Middle frontal gyrus (tissue), 1 donor: ENCODE data around the gene CMIP.

ENCODE experiments used
- DNase-seq: peaks from one replicate; pipeline ENCODE4 v3.0.0-alpha.2; 2015; ENCODE audit warnings: low spot score; ENCODE audit errors: extremely low spot score

Gene CMIP

DNA sequence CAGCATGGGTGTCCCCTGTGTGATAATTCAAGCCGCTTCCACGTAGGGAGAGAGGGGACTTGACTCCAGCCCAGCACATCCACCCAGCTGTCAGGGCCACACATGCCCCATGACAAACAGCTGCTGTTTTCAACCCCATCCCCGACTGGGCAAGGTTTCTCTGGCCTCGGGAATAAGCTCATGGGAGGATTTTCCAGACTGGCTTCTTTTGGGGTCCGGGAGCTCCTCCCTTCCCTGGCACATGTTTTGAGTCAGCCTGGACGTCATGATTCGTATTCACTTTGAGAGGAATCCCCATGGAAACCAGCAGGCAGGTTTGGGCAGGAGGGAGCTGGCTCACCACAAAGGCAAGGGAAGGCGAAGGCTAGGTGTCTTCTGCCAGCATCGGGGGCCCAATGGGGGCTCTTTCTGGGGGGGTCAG, 156.4 kb downstream of the CMIP start:
- no peak for DNase-seq

- DNase-seq = no peak
These were observed 157.1 kb downstream of the CMIP start for GRCh38 chr16:81601601-81602255.

DNA sequence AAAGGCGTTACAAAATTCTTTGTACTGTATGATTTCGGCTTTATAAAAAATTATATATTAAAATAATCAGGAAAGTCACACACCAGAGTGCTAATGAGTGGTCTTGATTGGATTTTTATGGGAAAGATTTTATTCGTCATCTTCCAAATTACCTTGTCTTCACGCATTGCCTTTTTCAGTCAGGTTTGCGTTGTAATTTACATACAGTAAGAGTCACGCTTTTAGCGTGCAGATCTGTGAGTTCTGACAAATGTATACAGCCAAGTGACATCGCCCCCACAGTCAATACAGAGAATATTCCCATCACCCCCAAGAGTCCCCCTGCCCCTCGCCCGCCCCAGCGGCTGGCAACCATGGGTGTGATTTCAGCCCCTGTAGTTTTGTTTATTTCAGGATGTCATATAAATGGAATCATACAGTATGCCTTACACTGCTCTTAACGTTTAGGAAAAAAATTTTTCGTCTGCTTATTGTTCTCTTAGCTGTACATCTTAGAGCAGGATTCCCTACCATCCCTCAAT, 157.7 kb downstream of the CMIP start:
- no peak for DNase-seq

GRCh38 chr16:81602792-81603191, 158.2 kb downstream of the CMIP start:
- DNase-seq = no peak

DNA sequence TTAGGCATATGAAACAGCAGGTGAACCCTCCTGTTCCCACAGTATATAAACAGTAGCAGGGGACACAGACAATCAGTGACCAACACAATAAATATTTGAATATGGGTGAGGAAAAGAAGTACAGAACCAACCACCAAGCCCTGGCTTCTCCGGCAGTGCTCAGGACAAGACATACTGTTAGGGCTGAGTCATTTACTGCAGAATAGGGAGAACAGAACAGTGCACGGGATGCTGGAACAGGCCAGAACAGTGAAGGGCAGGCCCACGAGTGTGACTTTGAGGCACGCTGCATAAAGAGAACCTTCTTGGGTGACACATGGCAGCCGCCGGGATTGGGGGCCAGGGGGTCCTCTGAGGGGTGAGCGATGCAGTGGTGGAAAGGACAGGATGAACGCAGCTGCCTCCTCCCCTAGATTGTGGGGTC, 160.4 kb downstream of the CMIP start:
- DNase-seq = no peak

DNA sequence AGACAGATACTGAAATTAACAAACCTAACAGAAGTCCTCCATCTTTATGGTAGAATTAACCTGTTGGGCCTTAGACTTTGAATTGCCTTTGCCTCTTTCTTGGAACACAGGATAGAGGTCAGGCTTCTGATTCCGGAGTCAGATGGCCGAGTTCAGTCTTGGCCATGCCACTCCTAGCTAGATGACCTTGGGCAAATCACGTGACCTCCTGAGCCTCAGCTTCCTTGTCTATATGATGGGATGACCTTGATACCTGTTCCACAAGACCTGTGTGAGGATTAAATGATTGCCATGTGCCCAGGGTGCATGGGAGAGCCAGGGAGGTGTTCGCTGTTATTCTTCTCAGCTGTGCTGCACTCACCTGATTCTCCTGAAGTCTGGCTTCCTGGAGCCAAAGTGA, 161.4 kb downstream of the CMIP start:
- no peak for DNase-seq

DNA sequence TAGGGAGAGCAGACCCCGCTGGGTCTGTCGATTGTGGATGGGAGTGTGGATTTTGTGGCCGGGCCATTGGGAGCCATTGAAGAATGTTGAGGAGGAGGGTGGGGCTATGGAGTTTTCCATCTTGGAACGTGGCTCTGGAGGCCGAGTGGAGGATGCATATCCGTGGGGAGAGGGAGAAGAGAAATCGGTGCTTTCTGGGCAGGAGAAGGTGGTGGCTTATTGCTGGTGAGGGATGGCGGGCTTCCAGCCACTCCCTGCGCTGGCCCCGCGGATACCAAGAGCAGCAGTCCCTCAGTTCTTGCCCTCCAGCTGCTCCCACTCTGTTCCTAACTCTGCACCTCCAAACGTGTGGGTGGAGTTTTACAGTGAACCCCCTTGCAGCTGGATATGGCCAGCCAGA, 162.4 kb downstream of the CMIP start:
- no peak for DNase-seq

DNA sequence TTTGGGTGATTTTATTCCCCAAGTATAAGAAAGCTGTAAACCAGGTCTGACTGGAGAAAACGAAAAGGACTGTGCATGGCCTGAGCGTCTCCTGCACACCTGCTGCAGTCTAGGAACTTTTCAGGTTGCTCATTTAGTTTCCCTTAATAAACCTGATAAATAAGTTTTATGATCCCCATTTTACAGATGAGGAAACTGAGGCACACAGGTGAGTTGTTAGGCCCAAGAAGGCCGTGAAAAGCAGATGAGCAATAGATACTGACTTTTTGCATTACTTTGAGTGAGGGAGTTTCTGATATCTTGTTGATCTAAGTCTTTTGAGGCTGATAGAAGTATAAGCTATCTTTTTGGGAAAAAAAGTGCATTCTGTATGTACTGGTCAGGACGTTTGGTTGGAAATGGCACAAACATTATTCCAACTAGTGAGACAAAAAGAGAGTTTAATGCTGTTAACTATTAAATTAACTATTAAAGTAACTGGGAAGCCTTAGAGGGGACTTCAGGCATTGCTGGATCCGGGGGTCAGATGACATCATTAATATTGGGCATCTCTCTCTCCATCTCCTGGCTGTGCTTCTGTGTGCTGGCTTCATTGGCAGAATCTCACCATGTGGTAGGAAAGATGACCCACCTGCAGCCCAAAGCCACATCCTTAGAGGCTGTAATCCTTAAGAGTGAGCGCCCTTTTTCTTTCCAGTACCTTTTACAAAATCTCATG, 163.4 kb downstream of the CMIP start:
- DNase-seq = no peak

DNA sequence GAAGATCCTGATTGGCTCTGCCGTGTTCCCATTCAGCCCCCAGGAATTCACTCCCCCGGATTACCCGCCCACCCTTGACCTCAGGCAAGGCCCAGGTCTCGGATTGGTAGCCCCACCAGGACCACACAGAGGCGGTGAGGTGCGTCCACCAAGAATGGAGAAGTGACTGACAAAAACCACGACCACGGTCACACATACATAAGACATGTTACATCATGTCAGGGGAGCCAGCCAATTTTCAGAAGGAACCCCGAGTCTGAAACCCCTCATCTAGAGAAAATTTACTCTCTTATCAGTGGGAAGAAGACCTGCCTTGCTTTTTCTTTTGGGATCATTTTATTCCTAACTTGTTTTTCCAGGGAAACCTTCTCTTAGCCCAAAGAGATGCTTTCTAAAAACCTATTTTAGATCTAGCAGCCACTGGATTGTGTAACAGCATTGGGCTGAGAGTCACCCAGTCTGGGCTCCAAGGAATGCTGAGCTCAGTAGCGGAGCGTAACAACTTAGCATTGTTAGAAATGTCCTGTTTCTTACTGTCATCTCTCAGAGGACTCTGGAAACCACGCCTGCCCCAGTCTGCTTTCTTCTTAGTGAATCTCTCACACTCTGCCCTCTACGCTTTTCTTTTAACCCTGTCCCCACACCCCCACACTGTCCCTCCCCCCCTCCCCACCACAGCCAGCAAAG, 164.1 kb downstream of the CMIP start:
- no peak for DNase-seq

DNA sequence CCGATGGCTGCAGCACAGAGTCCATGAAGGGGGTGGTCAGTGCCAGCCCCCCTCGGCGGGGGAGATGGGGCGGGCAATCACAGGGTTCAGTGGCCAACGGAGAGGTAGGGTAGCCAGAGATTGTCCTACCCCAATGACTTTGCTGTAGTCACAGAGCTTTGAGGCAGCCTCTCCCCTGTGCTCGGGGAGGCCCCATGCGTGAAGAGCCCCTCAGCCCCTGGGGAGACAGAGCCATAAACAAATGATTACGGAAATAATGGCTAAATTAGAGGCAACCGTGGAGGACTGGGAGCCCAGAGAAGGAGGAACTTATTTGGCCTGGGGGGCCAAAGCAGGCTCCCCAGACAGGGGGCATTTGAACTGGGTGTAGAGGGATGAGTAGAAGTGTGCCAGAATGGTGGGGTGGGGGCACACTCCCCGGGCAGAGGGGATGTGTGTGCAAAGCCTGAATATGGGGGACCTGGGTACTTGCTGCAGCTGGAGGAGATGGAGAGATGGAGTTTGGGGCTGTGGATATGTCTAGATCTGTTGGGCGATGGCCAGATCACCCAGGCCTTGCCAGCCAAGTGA, 164.8 kb downstream of the CMIP start:
- no peak for DNase-seq

DNA sequence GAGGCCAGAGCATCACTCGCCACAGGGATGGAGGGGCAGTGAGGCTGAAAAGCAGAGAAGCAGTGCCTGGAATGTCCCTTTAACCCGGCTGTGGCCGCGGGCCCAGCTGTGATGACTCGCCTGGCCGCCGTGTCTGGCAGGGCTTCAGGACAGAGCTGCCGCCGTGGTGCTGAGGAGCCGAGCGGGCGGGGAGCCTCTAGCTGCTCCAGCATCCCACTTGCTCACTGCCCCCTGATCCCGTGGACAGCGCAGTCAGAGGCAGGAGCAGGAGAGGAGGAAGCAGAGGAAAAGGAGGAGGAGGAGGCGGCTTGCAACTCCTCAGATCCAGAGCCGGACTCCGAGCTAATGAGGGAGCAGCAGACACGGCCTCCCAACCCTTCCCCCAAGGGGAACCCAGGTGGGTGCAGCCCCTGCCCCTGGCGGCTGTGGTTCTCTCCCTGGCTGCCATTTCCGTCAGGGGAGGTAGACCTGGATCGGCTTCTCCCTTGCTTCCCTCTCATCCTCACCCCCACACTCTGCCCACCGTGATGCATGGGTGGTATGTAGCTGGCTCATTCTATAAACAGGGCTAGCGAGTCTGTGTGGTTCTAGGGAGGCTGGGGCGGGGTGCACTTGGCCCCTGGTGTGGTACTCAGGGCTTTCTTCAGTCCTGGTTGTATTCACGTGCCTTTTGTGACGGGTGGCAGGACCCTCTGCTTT, 165.7 kb downstream of the CMIP start:
- DNase-seq = no peak

DNA sequence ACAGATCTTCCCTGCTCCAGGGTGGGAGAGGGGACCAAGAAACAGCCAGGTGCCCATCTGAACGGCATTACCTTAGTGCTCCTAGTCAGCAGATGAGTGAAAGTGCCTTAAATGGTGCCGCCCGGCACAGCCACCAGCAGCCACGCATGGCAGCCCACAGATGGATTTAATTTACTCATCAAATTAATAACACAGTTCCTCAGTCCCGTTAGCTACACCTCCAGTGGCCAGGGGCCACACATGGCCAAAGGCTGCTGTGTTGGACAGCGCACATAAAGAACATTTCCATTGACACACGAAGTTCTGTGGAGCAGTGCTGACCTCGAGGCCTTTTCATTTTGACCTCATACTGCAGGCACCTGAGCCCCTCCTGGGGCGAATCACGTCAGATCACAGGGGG, 166.3 kb downstream of the CMIP start:
- no peak for DNase-seq

- DNase-seq = no peak
These were observed 167.1 kb downstream of the CMIP start for GRCh38 chr16:81611721-81612120.

DNA sequence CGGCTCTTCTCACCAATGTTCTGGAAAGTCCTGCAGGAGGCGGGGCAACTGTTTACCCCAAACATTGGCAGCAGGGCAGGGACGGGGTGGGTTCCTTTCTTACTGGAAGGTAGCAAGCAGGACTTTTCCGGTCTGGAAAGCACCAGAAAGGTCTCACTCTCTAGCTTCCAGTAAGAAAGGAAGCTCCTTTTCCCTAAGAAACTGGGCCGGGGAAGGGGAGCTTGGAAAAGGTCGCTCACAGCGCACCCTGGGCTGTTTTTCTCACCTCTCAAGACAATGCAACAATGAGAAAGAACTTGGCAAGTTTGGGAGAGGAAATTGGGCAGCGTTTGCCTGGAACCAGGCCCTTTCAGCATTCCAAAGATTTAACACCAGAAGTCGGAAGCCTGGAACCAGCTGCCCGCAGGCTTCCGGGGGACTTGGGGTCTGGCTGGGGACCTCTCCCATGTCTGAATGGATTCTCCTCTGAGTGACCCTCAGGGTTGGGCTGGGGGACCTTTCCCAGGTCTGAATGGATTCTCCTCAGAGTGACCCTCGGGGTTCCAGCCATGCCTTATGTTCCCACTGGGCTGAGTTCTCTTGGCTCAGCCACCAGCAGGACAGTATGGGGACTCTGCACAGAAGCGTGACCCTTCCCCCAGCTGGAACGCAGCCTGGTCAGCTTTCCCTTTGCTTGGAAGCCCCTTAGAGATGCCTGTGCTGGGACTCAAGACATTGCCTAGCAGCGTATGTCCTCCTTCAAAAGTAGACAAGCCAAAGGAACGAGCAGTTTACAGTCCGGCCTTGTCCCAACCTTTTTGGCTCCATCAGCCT, 167.9 kb downstream of the CMIP start:
- no peak for DNase-seq

- no peak for DNase-seq
These were observed 169.6 kb downstream of the CMIP start for GRCh38 chr16:81614171-81614570.

DNA sequence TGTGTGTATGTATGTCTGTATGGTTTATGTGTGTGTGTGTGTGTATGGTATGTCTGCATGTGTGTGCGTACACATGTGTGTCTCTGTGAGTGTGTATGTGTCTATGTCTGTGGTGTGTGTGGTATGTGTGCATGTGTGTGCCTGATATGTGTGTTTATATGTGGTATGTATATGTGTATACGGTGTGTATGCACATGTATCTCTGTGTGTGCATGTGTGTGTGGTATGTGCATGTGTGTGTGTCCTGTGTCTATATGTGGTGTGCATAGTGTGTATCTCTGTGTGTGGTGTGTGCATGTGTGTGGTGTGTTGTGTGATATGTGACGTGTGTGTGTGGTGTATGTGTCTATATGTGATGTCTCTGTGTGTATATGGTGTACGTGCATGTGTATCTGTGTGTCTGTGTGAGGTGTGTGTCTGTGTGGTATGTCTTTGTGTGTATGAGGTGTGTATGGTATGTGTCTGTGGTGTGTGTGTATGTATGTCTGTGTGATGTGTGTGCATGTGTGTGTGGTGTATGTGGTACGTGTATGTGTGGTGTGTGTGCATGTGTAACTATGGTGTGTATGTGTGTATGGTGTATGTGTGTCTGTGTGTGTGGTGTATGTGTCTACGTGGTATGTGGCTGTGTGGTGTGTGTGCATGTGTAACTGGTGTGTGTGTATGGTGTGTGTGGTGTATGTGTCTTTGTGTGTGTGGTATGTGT, 170.2 kb downstream of the CMIP start:
- DNase-seq = no peak

- no peak for DNase-seq
These were observed 170.8 kb downstream of the CMIP start for GRCh38 chr16:81615411-81615810.

GRCh38 chr16:81615833-81616232, 171.2 kb downstream of the CMIP start:
- DNase-seq = peak; percentile 37

- DNase-seq = no peak
These were observed 171.9 kb downstream of the CMIP start for GRCh38 chr16:81616321-81617020.
